Fibroblast of skin of right quadriceps (primary cell): ENCODE data around the gene NKAIN2.
"Not testable (repeated sequence)": the region's sequence is repeated elsewhere in the genome, so short reads cannot be mapped to it uniquely, and the experiment has no call there.

Experiments used
- DNase-seq: peaks from one replicate; pipeline ENCODE4 v3.0.0-alpha.2; 2013

The NKAIN2 gene

DNA sequence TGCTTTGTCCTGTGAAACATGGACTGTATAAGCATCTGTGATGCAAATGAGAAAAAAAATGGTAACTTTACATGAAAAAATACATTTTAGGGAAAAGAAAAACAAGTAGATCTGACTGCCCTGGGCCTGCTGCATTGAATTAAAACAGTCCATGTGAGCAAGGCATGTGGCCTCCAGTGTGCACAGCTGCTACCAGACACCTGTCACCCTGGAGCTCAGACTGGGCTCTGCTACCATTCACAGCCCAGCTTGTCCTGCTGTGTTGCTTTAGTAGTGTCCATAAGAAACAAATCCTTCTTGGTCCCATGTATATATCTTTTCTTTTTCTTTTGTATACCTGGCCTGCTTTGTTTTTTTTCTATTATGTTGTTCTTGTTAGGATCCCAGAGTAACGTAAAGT lies 315.9 kb downstream of the NKAIN2 start:
- DNase-seq, result no peak

DNA sequence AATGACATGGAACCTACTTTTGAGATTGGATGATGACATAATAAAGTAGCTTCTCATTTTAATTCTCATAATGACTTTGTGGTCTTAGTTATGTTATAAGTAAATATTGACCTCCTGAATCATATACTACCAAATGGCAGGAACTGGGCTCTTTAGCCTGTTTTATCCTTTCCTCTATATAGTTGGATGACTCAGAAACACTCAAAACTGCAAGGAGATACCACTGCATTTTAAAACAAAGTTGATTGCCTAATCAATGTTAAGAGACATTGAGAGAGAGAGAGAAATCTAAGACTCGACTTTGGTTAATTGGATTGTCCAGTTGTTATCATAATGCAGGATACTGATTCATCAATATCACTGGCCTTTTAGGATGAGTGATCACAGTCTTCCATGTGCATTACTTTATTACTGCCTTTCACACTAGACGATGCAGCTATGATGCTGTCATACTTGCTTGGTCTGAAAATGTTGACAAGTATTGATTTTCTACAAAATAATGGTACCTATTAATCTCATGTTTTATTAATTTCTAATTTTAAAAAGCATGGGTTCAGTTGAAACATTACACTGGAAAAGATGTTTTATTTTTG lies 320.0 kb downstream of the NKAIN2 start:
- DNase-seq, result no peak

DNA sequence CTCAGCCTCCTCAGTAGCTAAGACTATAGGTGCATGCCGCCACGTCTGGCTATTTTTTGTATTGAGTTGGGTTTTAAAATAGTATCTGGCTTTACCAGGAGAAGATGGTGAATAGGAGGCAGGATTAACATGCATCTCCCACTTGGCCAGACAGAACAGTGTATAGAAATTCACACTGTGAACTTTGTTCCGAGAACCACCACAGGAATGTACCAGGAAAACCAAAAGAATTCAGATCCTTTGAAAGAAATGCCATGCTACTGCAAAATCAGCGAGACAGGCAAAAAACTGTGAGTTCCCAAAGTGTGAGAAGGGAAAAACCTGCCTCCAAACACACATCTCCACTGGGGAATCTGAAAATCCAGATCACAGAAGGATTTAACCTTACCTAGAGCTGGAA lies 327.6 kb downstream of the NKAIN2 start:
- peak; percentile 29 for DNase-seq

DNA sequence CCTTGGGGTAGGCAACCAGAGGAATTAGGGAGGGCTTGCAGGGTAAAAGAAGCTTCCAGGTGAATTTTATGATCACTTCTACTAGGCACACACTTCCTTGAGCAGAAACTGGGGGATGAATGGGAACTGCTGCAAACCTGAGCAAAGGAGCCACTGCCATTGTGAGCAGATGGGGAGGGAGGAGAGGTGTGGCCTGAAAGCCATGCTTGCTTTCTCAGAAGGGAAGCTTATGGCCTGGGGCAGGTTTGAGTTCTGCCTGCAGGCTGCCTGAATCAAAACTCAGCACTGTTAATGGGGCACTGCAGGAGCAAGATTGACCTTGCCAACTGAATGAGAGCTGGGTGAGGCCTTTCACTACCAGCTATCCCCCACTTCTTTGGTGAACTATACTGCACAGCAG lies 328.1 kb downstream of the NKAIN2 start:
- DNase-seq, result no peak

DNA sequence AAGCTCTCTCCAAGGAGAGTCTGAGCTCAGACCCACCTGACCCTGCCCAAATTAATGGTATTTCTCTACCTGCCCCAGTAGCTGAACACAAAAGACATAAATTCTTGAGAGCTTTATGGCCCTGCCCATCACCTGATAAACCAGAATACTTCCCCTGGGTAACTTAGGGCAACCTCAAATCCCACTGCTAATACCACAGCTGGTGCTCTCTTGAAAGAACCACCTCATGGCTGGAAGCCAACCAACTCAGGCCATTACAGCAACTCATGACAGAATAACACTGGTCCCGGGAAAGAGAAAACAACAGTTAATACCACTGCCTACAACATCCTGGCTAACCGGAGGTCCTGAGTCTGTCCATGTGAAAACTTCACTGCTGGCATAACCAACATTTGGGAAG lies 328.6 kb downstream of the NKAIN2 start:
- no peak for DNase-seq

DNA sequence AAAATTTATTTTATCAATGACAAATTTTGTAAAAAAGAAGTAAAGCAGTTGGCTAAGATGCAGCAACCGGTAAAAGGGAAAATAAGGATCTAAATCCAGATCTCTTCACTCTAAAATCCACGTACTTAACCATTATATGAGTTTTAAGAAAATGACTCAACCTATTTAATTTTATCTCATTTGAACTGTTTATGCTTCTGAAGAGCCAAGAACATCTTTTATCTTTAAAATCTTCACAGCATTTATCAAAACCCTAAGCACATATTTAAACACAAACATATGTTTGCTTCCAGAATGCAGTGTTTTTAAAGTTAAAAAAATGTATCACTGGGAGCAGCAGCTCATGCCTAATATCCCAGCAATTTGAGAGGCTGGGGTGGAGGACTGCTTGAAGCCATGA lies 339.2 kb downstream of the NKAIN2 start:
- no peak for DNase-seq

DNA sequence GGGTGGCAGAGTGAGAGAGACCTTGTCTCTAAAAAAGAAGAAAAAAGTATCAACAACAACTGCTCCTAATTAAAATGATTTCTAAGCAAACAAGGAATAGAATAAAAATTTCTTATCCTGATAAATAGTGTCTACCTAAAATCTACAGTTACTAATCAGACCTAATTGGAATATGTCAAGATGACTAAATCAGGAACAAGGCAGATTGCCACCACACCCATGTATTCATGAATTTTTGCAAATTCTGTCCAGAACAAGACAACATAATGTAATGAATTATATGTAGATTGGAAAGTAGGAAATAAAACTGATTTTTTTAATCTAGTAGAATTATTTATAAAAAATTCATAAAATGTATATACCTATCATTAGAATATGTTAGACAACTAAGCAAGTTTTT lies 339.8 kb downstream of the NKAIN2 start:
- DNase-seq, result no peak

DNA sequence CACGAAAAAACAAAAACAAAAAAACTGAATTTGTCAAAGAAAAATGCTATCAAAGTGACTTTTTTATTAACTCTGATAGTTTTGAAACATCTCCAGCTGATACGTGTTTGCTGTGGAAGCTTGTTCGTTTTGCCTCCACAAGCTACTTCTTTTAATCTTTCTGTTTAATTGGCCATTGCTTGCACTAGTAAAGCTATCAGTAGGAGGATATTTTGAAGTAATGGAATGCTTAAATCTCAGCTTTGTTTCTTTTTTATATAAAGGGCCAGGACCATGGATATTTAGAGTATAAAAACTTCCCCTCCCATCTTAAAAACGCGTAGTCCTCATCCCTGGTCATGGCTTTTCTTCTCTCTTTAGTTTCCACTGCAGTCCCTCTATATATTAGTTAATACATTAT lies 344.0 kb downstream of the NKAIN2 start:
- no peak for DNase-seq

DNA sequence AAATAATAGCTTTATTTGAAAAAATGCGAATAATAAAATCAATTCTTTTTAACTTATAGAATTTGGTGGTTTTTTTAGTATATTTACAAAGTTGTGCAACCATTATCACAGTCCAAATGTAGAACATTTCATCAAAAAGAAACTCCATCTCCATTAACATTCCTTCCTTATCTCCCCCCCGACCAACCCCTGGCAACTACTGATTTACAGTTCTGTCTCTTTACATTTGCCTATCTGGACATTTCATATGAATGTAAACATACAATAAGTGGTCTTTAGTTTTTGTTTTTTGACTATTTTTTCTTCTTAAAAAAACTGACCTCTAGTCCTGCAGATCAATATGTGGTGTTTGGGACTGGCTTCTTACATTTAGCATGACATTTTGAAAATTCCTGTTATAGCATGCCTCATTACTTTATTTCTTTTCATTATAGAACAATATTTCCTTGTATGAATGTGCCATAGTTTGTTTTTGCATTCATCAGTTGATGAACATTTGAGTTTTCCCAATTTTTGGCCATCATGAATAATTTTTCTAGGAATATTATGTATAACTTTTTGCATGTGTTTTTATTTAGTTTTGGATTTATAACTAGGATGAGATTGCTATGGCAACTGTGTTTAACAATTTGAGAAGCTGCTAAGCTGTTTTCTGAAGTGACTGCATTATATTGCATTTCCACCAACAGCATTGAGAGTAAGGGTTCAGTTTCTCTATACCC lies 344.7 kb downstream of the NKAIN2 start:
- no peak for DNase-seq

DNA sequence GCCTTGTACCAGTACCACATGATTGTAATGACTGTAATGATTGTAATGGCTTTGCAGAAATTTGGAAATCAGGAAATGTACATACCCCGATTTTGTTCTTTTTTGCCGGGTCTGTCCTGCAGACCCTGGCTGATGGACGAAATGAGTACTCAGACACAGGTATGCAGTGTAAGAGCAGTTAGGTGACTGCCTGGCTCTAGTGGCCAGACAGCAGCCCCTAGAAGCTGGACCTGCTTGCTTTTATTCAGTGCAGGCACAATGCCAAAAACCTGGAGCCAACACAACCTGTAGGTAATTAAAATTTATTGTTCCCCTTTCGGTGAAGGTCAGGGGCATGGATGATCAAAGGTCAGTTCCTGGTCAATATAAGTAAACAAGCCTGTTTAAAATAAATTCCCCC lies 346.0 kb downstream of the NKAIN2 start:
- DNase-seq, result no peak

DNA sequence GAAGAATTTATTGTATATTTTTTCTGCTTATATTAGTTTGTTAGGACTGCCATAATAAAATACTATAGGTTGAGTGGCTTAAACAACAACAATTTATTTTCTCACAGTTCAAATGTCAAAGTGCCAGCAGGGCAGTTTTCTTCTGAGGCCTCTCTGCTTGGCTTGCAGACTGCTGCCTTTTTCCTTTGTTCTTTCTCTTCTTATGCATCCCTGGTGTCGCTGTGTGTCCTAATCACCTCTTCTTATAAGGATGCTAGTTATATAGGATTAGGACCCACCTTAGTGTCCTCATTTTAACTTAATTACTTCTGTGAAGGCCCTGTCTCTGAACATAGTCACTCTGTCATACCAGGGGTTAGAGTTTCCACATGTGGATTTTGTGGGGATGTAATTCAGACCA lies 354.4 kb downstream of the NKAIN2 start:
- DNase-seq, result no peak

DNA sequence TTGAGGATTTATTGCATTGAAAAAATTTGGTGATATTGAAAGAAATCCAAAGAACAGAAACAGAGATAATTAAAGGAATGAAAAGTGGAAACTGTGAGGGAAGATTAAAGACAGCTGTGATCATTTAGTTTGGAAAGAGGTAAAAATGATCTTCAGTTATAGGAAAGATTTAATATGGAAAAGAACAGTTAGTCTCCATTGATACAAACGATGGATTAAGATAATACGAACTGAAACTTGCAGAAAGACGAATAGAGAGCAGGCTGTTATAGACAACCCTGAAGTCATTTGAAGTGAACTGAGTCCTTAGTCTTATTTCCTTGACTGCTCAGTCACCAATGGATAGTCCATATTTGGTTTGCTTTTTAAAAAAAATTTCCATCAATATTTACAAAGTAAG lies 360.0 kb downstream of the NKAIN2 start:
- no peak for DNase-seq

DNA sequence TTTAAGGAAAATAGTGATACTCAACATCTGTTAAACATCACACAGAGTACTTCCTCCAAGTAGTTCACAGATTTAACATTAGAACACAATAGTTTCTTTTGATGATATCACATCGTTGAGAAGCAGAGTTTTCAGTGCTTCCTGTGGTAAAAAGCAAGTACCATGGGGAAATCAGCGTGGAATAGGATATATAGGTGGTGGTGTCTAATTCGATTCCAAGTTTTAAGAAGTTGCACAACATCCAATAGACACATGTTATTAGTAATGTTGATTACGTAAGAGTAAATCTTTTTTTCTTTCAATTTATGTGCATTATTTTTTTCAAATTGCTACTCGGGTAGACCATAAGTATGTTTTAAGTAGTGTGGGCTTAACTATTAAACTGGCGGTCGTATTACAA lies 360.7 kb downstream of the NKAIN2 start:
- DNase-seq, result no peak

DNA sequence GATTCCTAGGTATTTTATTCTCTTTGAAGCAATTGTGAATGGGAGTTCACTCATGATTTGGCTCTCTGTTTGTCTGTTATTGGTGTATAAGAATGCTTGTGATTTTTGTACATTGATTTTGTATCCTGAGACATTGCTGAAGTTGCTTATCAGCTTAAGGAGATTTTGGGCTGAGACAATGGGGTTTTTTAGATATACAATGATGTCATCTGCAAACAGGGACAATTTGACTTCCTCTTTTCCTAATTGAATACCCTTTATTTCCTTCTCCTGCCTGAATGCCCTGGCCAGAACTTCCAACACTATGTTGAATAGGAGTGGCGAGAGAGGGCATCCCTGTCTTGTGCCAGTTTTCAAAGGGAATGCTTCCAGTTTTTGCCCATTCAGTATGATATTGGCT lies 363.6 kb downstream of the NKAIN2 start:
- DNase-seq, result not testable (repeated sequence)

DNA sequence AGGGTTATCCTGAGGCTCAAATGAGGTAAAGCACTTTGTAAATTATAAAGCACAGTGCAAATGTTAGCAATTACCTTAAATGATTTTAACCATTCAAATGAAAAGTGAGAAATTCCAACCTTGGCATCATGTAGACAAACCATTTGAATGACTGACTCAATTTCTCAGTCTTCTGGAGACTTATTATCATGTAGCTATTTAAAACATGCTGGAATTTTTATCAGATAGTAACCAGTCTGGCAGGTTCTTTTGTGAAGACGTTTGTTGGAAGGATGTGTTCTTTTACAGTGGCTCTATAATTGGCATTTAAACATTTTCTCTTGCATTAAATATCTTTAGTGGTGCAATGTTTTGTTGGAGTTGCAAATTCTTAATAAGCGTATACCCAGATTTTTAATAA lies 386.6 kb downstream of the NKAIN2 start:
- no peak for DNase-seq

DNA sequence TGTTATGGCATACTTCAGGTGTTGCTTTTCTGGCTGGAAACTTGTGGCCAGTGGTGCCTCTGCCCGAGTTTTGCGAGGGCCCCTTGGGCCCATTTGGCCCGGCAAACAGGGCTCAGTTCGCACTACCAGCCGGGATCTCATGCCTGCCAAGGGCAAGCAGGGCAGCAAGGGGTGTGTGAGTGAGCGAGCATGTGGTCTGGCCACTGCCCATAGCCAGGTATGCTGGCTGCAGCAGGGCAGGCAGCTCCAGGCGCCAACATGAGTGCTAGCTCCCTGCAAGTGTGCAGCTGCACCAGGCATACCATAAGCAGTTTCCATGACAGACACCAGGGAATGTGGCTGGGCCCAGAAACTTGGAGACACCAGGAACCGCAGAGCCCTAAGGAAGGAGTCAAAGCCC lies 389.5 kb downstream of the NKAIN2 start:
- no peak for DNase-seq

DNA sequence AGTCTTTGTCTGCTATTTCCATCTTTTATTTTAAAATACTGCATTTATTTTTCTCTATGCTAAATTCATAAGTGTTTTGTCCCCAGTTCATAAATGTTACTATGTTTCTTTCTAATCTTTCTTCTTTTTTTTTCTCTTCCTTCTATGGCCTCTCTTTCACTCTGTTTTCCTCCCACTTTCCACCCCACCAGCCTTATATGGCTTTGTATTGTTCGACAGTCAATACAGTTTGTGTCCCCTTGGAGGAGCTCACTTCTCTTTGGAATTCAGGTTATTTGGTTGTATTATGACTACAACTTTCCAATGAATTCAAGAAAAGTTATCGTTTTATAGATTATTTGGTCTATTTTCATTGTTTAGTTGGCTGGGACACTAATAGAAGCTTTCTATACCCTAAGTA lies 393.5 kb downstream of the NKAIN2 start:
- no peak for DNase-seq

DNA sequence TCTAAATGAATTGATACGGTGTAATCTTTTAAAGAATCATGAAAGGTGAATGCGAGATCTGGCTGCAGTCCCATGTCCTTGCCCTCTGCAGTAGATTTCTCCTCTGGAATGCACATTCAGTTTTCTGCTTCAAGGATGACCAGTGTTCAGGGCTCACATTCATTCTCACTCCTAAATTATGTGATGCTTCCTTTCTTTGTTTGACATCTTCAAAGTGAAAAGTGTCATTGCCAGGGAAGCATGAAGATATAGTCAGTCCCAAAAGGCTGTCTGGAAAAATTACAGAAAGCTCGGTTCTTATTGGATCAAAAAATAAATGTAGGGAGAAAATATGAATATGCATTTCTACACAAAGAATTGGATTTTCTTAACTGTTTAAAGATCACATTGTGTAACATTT lies 395.6 kb downstream of the NKAIN2 start:
- no peak for DNase-seq

DNA sequence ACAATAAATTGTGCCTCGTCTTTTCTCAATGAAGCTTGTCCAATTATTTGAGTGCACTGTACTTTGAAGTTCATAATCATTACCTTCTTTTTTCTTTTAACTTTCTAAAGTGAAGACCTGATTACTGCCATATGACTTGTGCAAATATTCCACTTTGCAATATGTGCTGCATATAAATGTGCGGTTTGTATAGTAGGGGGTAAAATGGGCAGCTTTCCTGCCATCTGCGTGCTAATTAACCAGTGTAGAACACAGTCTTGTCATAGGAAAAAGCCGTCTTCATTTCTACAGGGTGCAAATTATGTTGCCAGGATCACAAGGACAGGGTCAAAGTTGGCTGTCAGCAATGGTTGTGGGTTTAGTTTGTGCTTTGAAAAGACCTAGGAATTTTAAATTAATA lies 397.0 kb downstream of the NKAIN2 start:
- DNase-seq, result no peak

DNA sequence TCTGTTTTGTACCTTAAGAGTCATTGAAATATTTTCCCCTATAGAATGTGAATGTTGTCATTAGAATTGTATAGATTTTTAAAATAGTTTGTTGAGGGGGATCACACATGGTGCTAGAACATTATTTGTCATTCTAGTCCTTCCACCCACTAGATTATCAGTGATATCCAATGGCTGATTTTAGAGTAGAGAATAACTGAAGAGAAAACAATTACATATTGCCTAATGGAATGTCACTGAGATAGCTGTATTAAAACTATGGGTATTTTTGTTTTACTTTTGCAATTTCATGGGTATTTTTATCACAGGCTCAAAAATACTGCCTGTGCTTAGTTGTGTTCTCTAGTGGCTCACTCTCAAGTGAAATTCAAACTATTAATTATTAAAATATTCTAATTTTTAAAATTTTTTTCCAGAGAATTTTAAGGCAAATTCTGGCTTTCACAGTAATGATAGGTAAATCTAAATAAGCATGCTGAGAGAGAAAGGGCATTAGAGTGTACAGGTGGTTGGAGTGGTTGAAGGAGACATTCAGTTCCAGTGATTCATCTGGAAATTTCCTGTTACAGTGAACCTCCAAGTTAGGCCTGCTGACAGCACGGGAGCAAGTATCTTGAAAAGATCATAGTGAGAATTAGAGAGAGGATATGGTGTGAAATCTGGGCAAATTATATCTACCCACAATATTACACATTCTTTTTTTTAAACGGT lies 399.6 kb downstream of the NKAIN2 start:
- DNase-seq, result no peak

DNA sequence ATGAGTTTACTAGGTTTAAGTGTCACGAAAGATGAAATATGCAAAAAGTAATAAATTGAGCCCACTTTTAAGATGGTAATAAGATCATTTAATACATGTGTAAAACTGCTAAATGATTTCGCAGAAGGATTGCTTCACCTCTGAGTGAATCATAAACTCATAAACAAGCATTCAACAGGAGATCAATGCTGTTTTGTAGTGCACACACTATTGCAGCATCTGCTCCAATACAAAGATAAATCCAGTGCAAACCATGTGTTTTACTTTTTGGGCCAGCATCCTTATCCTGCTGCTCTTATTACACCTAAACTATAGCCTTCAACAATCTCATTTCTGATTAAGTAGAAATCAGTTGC lies 400.1 kb downstream of the NKAIN2 start:
- DNase-seq, result no peak

DNA sequence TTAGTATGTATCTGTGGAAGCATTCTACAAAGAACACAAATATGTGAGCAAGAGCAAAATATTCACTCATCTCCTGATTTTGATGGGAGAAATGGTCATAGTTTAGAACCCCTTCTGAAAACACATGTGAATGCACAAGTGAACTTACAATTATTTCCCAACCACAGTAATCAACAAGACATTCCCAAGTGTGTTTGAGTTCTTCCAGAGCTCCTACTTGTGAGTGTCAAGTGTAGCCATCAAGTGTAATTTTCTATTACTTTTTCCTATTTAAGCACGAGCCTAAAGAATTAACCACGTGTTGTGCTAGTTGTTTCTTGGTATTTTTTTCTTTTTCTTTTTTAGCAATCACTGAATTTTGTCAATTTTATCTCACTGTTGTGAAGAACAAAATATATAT lies 402.3 kb downstream of the NKAIN2 start:
- DNase-seq, result no peak

DNA sequence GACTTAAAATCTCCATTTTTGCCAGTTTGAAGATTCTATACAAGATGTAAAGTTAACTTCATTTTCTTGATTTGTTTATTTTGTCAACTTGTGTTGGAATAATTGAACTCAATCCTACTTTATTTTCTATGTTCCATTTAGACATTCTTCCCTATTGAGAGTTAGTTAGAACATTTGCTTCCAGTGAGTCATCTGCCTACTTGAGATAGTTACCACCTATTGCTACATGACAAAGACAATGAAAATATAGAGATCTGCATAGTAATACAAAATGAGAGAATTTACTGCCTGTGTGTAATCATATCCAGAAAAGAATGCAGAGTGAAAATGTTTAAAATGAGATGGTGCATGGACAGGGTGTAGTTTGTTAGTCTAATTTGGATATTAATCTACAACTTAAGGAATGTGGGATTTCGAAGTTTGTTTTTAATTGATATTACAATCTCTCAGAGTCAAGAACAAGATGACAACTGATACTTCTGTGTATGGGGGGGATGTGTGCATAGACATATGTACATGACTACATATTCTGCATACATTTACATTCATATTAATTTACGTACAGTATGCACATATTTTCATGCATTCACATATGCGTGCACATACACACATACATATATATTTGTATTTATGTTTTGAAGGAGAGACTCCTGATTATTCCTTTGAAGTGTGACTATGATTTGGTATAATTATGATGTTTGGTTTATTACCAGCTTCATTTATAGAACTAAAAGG lies 420.1 kb downstream of the NKAIN2 start:
- peak; percentile 34 for DNase-seq

DNA sequence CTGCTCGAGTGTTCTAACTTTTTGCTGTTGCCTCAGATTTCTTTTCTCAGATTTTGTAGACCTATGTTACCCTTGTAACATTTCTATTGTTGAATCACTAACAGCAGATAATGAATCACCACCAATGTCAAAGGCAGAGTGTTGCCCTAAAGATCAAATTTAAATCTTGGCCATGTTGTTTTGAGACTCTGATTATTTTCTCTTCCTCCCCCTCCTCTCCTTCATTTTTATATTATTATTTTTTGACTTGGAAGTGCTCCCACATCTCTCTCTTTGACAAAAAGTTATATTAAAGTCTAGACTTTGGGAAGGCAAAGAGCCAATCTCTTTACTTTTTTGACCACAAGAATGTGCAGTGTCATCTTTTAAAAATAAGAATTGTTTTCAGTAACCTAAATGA lies 422.7 kb downstream of the NKAIN2 start:
- DNase-seq, result peak; percentile 44
